Activated CD4-positive, alpha-beta T cell treated with anti-CD3 and anti-CD28 coated beads, Interleukin-2, amount 10 ng/mL, durations not matched to agents 7 days and 5 days (primary cell): ENCODE results near the gene OSMR. TPM values are rescaled to one million over a fixed set of nuclear protein-coding genes. Genes with fewer than 3 reads are reported as not detected.
A peak's percentile ranks its signal among the peaks of the same experiment; 100 is the strongest.

Experiments used
- CTCF ChIA-PET: fragments of 350-600 bp; sonication (Branson Sonifier 250); formaldehyde crosslinking; loops from one replicate; lab custom pipeline; 2021; ENCODE audit warnings: antibody characterized with exemption; lab: Charles Lee
- POLR2A ChIA-PET: fragments of 350-600 bp; sonication (Branson Sonifier 250); formaldehyde crosslinking; loops from one replicate; lab custom pipeline; 2021; ENCODE audit warnings: antibody characterized with exemption; lab: Charles Lee
- DNase-seq: peaks from one replicate; pipeline ENCODE4 v3.0.0-alpha.2; 2020
- H3K27ac Mint-ChIP-seq: one replicate; pipeline ENCODE4 v1.8.0; 2021; ENCODE audit warnings: mild to moderate bottlenecking, moderate library complexity, mixed read lengths
- H3K27me3 Mint-ChIP-seq: one replicate; pipeline ENCODE4 v1.8.0; 2021; ENCODE audit warnings: mixed read lengths
- H3K36me3 Mint-ChIP-seq: one replicate; pipeline ENCODE4 v1.8.0; 2021; ENCODE audit warnings: low read depth, mixed read lengths
- H3K4me1 Mint-ChIP-seq: one replicate; pipeline ENCODE4 v1.8.0; 2021; ENCODE audit warnings: mixed read lengths
- H3K4me3 Mint-ChIP-seq: one replicate; pipeline ENCODE4 v1.8.0; 2021; ENCODE audit warnings: mild to moderate bottlenecking, moderate library complexity, mixed read lengths
- H3K9me3 Mint-ChIP-seq: one replicate; pipeline ENCODE4 v1.8.0; 2021; ENCODE audit warnings: mixed read lengths
- total RNA-seq, 2 experiments: library from RNA; stranded (reverse); gene quantifications; one replicate each; pipeline ENCODE4 v1.2.3, GENCODE V29; 2021

Gene OSMR
- total RNA-seq, result not detected

DNA sequence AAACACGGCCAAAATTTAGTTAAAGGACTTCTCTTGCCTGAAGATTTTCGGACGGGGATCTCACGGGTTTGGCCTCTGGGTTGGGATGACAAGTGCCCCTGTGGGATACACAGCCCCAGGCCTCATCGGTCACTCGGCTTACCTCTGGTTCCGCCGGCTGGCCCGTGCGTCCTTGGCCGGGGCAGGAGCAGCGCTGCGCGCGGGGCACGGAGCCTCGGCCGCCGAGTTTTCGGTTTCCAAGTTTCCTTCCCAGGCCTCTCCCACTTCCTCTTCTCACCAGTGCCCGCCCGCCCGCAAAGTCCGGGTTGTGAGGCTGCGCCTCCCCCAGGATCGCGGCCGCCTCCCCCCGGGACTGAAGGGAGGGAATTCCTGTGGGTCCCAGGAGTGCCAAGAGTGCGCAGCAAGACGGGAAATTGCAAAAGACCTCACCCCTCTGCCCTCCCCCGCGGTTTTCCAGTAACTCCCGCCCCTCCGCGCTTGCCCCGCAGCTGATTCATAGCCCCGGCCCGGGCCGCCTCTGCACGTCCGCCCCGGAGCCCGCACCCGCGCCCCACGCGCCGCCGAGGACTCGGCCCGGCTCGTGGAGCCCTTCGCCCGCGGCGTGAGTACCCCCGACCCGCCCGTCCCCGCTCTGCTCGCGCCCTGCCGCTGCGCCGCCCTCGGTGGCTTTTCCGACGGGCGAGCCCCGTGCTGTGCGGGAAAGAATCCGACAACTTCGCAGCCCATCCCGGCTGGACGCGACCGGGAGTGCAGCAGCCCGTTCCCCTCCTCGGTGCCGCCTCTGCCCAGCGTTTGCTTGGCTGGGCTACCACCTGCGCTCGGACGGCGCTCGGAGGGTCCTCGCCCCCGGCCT is at the start of gene OSMR:
Gene OSMR, plus strand, starts transcription at position 487 of the 853 bp plus-strand sequence. CDS start 23,033 bp downstream, outside the sequence.
- ChIA-PET POLR2A (no interaction called here), CTCF (no interaction called here)
- Mint-ChIP-seq H3K9me3 (no peaks in the 10 kb centered on the region), H3K36me3 (peaks cover 2% of the 10 kb centered on the region), H3K4me3 (peak within 1 kb of the TSS; percentile 48), H3K27ac (no peak within 1 kb of the TSS), H3K4me1 (peaks cover 8% of the 10 kb centered on the region), H3K27me3 (peaks cover 68% of the 10 kb centered on the region)
- DNase-seq, result no peak

DNA sequence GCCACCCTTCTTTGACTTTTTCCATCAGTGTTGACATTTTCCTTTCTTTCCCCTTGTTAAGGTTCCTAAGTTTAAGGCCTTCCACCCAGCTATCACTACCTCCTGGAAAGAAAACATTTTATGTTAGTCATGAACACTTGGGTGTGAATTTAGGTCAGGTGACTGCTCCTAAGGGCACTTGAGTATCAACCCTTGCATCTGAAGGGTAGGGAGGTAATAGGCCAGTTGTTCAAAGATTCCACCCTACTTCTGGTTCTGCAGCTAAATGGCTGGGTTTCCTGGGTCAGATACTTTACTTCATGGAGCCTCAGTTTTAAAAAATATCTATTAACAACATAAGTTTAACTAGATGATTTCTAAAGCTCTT is 49.1 kb upstream of the OSMR start:
- H3K4me3 Mint-ChIP-seq, result no peak overlapping the region
- H3K9me3 Mint-ChIP-seq, result no peaks in the 10 kb centered on the region
- H3K27ac Mint-ChIP-seq, result no peak overlapping the region
- CTCF ChIA-PET, result no interaction called here
- POLR2A ChIA-PET, result no interaction called here
- no peaks in the 10 kb centered on the region for H3K36me3 Mint-ChIP-seq
- DNase-seq, result no peak
- H3K4me1 Mint-ChIP-seq, result no peaks in the 10 kb centered on the region
- H3K27me3 Mint-ChIP-seq, result peaks cover 8% of the 10 kb centered on the region

DNA sequence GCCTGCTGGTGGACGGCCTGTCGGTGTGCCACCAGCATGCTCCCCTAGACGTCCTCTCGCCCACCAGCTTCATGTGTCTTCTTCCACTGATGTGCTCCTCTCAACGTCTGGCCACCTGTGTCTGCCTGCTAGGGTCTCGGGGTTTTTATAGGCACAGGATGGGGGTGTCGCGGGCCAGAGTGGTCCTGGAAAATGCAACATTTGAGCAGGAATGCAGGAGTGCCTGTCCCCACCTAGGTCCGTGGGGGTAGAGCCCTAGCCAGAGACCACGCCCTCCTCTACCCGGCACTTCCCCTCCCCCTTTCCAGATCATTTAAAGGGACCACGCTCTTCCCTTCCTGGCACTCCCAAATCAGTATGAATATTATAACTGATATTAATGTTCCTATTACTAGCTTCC is 48.0 kb upstream of the OSMR start:
- Mint-ChIP-seq H3K4me1 (no peaks in the 10 kb centered on the region), H3K4me3 (no peak overlapping the region), H3K9me3 (no peaks in the 10 kb centered on the region), H3K27ac (no peak overlapping the region), H3K36me3 (no peaks in the 10 kb centered on the region), H3K27me3 (peaks cover 6% of the 10 kb centered on the region)
- POLR2A ChIA-PET, result no interaction called here
- CTCF ChIA-PET, result interaction anchor here (1.3 kb wide), 1 partner anchor 356 kb away, joined by 3 read pairs; no protein-coding TSS in a partner anchor
- DNase-seq, result no peak

DNA sequence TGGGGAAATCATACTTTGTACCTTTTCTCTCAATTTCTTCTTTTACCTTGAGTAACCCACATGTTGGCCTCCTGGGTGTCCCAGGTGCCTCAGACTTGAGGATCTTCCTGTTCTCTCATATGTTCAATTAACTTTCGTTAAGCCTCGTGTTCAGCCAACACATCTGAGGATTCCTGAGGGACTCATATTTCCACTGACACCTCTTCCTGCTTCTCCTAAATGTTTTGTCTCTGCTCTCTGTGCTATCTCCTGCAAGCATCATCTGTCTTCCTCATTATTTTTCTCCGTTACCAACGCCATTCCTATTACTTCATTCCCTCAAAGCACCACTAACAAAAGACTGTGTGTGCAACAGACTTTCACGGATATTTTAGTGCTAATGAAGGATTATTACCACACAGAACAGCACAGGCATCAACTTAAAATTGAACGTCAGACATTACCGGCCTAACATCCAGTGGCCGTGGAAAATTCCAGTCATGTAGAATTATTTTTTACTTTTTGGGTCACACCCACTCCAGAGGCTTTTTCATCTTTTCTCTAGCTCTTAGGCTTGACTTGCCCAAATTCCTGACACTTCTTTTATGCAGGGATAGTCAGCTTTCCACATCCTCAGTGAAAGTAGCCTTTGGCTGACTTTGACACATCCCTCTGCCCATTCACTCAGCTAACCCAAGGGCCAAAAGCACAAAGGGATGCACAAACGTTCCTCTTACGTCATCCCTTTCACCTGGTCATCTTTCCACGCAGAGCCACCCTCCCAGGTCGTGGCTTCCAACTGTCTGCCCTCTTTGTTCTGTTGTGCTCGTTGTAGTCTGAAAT is 46.0 kb upstream of the OSMR start:
- no peaks in the 10 kb centered on the region for H3K9me3 Mint-ChIP-seq
- no peak overlapping the region for H3K4me3 Mint-ChIP-seq
- ChIA-PET POLR2A (no interaction called here), CTCF (interaction anchor here (2.1 kb wide), 1 partner anchor 10 kb away, joined by 7 read pairs; no protein-coding TSS in a partner anchor)
- no peaks in the 10 kb centered on the region for H3K36me3 Mint-ChIP-seq
- H3K4me1 Mint-ChIP-seq, result no peaks in the 10 kb centered on the region
- peaks cover 3% of the 10 kb centered on the region for H3K27me3 Mint-ChIP-seq
- H3K27ac Mint-ChIP-seq, result no peak overlapping the region
- DNase-seq, result no peak

DNA sequence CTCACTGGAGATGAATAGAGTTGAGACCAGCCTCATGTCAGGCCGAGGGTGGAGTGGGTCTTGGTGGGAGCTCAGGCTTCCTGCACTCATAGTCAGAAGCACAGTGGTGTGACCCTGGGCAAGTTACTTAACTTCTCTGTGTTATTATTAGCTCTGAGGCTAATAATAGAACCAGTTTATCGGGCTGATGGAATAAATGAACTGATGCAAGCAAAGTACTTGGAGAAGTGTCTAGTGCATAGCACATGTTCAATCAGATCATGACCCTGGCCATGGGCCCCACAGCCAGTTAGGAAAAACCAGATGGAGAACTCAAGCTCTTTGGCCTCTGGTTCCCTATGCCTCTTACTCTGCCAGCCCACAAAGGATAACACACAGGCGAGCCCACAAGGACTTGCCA is 45.3 kb upstream of the OSMR start:
- Mint-ChIP-seq H3K4me1 (no peaks in the 10 kb centered on the region), H3K4me3 (no peak overlapping the region), H3K27me3 (peaks cover 3% of the 10 kb centered on the region), H3K36me3 (no peaks in the 10 kb centered on the region), H3K9me3 (no peaks in the 10 kb centered on the region), H3K27ac (no peak overlapping the region)
- no peak for DNase-seq
- CTCF ChIA-PET, result interaction anchor here (1.4 to 2.1 kb wide), 2 partner anchors 9 to 23 kb away, joined by 3 to 7 read pairs; no protein-coding TSS in a partner anchor
- POLR2A ChIA-PET, result no interaction called here

DNA sequence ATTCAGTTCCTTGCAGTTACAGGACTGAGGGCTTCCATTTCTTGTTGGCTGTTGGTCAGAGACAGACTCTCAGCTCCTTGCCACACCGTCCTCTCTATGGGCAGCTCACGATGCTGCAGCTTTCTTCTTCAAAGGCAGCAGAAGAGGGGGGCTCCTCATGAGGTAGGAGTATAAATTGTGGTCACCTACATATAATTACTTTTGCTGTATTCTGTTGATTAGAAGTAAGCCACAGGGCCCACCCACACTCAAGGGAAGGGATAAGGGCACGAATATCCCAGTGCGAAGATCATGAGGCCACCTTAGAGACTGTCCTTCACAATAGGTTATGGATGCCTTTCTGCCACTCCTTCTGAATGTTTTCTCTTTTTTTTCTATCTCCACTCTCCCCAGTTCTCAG is 43.7 kb upstream of the OSMR start:
- H3K27ac Mint-ChIP-seq, result no peak overlapping the region
- no peaks in the 10 kb centered on the region for H3K27me3 Mint-ChIP-seq
- no peak overlapping the region for H3K4me3 Mint-ChIP-seq
- no peak for DNase-seq
- H3K36me3 Mint-ChIP-seq, result no peaks in the 10 kb centered on the region
- CTCF ChIA-PET, result no interaction called here
- POLR2A ChIA-PET, result no interaction called here
- H3K4me1 Mint-ChIP-seq, result no peaks in the 10 kb centered on the region
- H3K9me3 Mint-ChIP-seq, result no peaks in the 10 kb centered on the region

DNA sequence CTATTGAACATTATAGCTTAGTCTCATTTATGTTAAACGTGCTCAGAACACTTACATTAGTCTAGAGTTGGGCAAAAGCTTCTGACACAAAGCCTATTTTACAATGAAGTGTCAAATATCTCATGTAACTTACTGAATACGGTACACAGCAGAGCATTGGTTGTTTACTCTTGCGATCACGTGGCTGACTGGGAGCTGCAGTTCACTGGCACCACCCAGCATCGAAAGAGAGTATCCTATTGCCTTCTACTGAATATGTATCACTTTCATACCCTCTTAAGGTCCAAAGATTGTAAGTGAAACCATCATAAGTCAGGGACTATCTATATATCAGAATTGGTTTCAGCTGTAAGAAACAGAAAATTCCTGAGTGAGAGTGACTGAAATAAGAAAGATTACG is 42.6 kb upstream of the OSMR start:
- no peaks in the 10 kb centered on the region for H3K4me1 Mint-ChIP-seq
- ChIA-PET POLR2A (no interaction called here), CTCF (no interaction called here)
- H3K27me3 Mint-ChIP-seq, result peaks cover 2% of the 10 kb centered on the region
- H3K9me3 Mint-ChIP-seq, result no peaks in the 10 kb centered on the region
- no peak for DNase-seq
- no peak overlapping the region for H3K4me3 Mint-ChIP-seq
- H3K36me3 Mint-ChIP-seq, result no peaks in the 10 kb centered on the region
- no peak overlapping the region for H3K27ac Mint-ChIP-seq

DNA sequence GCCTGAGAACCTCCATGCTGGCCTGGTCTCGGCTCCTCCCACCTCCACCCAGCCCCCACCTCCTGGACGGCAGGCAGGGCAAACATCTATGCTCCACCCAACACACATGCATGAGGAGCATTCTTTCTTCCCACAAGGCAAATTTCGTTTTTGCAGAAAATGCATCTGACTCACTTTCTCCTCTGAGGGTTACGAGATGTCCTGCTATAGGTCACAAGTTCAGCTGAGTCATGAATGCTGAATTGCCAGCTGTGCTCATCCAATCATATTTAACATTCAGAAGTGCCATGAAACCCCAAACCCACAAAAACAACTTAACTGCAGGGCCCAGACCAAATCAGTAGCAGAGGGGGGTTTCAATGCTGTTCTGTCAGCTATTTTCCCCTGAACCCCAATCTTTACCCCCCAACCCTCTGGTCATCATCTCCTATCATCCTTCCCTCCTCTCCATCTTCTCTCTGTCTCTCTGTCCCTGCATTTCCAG is 39.0 kb upstream of the OSMR start:
- Mint-ChIP-seq H3K27ac (no peak overlapping the region), H3K4me1 (no peaks in the 10 kb centered on the region), H3K9me3 (no peaks in the 10 kb centered on the region), H3K4me3 (no peak overlapping the region), H3K36me3 (no peaks in the 10 kb centered on the region), H3K27me3 (peaks cover 2% of the 10 kb centered on the region)
- CTCF ChIA-PET, result no interaction called here
- POLR2A ChIA-PET, result no interaction called here
- no peak for DNase-seq

DNA sequence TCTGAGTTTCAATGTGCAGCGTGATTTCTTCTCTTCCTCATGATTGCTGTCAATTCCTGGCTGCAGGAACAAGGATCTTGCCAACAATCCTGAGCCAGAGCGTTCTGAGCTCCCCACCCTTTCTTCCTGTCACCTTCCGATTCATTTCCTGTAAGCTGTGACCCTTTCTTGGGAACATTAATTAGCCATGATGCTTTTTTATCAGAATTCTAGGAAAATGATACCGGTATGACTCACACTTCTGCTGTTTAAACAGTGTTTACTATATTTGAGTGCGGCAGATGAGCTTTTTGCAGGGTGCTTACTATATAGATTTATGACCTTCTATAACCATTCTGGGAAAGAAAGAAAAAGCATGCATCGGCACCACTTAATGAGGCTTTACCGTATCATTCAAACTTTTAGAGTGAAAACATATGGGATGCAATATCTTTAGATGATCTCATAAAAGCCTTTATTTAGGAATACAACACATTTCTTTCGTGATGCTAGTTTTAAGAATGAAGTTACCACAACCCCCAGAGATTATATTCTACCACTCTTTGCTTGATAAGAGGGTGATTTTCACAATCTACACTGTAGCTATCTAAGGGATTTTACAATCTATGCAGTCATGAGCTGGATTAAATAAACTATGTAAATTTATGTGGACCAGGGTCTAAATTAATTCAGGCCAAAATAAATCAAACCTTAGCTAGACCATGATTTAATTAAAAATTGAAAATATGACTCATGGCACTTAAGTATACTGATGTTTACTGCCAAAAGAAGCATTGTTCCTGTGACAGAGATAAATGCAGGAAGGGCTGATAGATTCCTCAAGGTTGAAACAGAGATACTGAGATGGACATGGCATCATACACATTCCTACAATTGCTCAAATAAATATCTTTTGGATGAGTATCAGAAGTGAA is 38.0 kb upstream of the OSMR start:
- no peaks in the 10 kb centered on the region for H3K36me3 Mint-ChIP-seq
- ChIA-PET POLR2A (no interaction called here), CTCF (interaction anchor here (1.1 to 3.9 kb wide), 4 partner anchors 9 to 425 kb away, joined by 3 to 25 read pairs (median 7); no protein-coding TSS in a partner anchor)
- DNase-seq, result no peak
- no peak overlapping the region for H3K27ac Mint-ChIP-seq
- H3K4me1 Mint-ChIP-seq, result no peaks in the 10 kb centered on the region
- peaks cover 7% of the 10 kb centered on the region for H3K27me3 Mint-ChIP-seq
- no peak overlapping the region for H3K4me3 Mint-ChIP-seq
- H3K9me3 Mint-ChIP-seq, result no peaks in the 10 kb centered on the region

DNA sequence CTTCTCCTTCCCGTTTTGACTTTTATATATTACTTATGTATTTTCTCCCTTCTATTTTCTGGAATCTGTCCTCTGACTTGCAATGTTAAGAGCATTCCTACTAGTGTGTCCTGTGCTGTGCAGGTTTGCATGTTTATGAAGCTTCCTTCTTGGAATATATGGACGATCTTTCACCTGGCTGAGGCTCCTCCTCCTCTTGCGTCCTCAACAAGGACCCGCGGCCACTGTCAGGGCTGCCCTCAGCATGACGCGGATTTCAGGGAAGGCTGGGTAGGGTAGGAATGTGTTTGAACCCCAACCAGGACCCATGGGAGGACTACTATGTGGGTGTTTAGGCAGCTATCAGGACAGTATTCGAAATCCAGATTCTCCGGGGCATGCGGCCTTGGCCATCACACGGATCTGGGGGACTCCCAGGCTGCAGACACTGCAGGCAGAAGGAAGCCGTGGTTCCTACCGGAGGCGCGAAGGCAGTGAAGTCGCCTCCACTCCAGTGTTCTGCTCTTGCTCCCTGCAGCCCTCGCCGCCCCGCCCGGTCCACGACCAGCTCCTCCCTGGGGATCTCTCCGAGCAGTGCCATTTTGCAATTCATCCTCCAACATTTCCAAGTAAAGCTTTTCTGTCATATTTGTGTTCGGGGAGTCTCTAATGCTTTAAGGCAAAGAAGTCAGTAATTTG is 37.0 kb upstream of the OSMR start:
- no peak for DNase-seq
- POLR2A ChIA-PET, result no interaction called here
- H3K36me3 Mint-ChIP-seq, result no peaks in the 10 kb centered on the region
- H3K4me1 Mint-ChIP-seq, result no peaks in the 10 kb centered on the region
- no peak overlapping the region for H3K4me3 Mint-ChIP-seq
- peaks cover 9% of the 10 kb centered on the region for H3K27me3 Mint-ChIP-seq
- no peaks in the 10 kb centered on the region for H3K9me3 Mint-ChIP-seq
- CTCF ChIA-PET, result interaction anchor here (1.1 to 3.9 kb wide), 7 partner anchors 8 to 426 kb away, joined by 3 to 25 read pairs (median 6); no protein-coding TSS in a partner anchor
- H3K27ac Mint-ChIP-seq, result no peak overlapping the region

DNA sequence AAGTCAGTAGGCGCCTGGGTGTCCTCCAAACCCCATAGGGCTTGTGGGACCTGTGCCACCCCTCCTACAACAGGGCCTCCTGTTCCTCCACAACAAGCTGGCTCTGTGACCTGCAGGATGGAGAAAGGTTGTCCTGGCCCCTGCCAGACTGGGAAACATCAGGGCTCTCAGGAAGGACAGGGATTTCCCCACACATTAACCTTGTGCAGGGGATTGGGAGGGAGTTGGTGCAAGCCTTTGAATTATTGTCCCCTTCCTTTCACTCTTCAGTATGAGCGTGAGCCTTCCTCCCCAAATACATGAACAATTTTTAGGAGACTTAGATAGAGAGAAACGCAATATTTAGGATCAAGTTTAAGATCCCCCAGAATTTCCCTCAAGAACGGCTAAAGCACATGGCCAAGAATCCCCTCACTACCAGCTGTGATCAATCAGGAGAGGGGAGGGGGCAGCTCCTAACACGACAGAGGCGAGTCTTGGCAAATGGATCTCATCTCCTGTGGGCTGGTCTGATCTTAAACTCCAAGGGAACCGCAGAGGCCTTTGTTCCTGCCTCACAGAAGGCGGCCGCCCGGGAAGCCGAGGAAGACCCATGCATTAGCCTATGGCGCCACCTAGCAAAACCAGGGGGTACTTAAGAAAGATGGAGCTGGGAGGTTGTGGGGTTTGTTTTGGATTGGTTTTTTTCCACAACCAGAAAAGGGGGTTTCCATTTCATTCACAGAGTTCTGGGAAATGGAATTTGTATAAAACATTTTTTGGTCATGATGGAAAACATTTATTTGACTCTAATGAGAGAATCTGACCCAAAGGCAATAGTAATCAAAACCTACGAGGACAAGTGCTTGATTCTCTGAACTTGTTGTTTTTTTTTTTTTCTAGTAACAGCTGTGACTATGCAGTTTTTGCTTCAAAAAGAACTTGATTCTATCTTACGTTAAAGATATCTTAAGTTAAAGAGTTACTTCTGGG is 36.1 kb upstream of the OSMR start:
- no peak overlapping the region for H3K27ac Mint-ChIP-seq
- ChIA-PET POLR2A (no interaction called here), CTCF (interaction anchor here (0.6 to 3.9 kb wide), 10 partner anchors 10 to 427 kb away, joined by 3 to 25 read pairs (median 4); no protein-coding TSS in a partner anchor)
- H3K36me3 Mint-ChIP-seq, result no peaks in the 10 kb centered on the region
- peaks cover 12% of the 10 kb centered on the region for H3K27me3 Mint-ChIP-seq
- H3K9me3 Mint-ChIP-seq, result no peaks in the 10 kb centered on the region
- no peak overlapping the region for H3K4me3 Mint-ChIP-seq
- peak; percentile 58 for DNase-seq
- H3K4me1 Mint-ChIP-seq, result no peaks in the 10 kb centered on the region
